HG03139 (cell line): ENCODE measurements around the gene AQP7.
A peak's percentile ranks its signal among the peaks of the same experiment; 100 is the strongest.
"Not testable (repeated sequence)": the region's sequence is repeated elsewhere in the genome, so short reads cannot be mapped to it uniquely, and the experiment has no call there.

Experiments
- ATAC-seq: cut with Tn5 transposase; IDR thresholded peaks from one replicate; pipeline ENCODE4 v1.9.1; 2021; ENCODE audit not compliant: unreplicated experiment

Gene AQP7

DNA sequence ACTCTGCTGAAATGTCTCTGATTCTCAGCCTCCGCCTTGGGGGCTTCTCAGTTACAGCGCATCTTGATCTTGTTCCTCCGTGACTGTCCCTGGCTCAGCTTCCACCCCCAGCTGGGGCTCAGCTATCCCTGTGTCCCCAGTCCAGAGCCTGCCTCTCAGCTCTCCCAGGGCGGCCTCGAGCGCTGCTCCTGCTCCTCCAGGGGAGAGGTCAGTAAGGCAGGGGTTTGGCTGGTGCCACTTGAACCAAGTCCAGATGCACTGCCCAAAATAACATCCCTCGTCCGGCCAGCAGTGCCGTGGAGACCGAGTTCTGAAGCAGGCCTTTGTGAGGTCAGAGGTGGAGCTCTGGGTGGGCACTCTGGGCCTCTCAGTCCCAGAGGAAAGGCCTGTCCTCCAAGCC lies at the start of gene AQP7:
Gene AQP7 (minus strand): TSS at position 198 of the 400 bp plus-strand sequence. CDS start 1,306 bp downstream, outside the sequence.
- ATAC-seq: not testable (repeated sequence)

DNA sequence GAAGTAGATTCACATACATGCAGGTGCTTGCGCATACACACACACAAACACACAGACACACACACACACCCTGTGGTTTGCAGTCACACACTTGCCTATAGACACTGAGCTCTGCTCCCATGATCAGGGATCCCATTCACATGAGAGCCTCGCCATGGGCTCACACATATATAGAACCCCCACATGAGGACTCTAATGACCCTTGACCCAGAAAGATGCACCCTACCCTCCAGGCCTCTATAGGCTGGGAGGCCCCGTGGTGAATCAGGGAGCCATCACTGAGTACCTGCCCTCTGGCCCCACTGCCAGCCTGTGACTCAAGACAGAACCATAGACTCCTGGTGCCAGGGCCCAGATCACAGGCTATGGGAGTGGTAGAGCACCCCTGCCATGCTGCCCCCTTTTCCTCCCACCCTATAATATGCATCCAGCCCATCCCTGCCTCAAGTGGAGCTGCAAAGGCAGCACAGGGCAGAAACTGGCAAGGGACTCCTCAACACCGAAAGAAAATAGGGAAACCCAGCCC lies 48.3 kb upstream of the AQP7 start:
- ATAC-seq: no peak

DNA sequence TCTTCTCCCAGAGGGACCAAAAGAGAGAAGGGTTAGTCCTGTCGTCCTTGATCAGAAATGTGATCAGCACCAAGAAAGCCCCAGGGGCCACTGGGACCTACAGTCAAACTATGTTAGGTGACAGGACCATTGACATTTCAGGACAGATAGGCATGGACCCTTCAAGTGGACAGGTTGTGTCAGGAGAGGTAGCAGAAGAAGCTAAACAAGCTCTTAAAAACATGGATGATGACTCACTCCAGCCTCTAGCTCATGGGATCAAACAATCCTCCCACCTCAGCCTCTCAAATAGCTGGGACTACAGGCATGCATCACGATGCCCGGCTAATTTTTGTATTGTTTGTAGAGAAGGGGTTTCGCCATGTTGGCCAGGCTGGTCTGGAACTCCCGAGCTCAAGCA lies 47.3 kb upstream of the AQP7 start:
- no peak for ATAC-seq

DNA sequence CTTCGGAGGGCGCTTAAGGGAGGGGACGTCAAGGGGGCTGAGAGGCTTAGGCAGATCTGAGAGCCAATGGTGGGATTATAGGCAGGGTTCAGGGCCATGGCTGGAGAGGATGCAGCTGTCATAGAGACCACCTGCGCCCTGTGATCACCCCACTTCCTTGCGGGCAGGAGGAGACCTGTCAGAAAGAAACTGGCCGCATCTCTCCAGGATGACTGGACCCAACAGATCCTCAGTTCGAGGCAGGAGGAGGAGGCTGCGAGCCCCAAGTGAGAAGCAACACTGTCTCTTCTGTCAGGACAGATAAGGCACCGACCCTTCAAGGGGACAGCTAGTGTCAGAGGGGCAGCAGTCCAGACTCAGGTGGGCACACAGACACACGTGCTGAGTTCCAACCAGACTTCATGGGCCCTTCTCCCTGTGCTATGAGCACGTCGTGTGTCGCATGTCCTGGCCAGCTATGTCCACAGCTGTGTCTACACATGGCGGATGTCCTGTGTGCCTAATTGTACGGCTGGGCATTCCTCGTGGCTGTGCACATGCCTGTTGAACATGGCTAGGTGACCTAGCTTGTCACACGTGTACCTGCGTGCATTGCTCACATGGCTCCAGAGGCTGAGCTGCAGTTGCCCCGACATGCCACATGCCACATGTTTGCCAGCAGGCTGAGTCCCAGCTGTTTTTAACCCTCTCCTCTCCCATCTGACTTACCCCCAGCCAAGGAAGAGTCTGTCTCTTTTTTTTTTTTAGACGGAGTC lies 45.6 kb upstream of the AQP7 start:
- no peak for ATAC-seq

- ATAC-seq: no peak
These were observed 44.8 kb upstream of the AQP7 start, which contains the start of gene AQP3 for GRCh38 chr9:33446946-33447798. Gene AQP3 (minus strand): TSS chr9:33447593. CDS start chr9:33447530, 63 bp downstream.

- peak; percentile 85 for ATAC-seq
These were observed 44.0 kb upstream of the AQP7 start for GRCh38 chr9:33446240-33446945.

GRCh38 chr9:33445389-33446239 lies 43.2 kb upstream of the AQP7 start:
- no peak for ATAC-seq

DNA sequence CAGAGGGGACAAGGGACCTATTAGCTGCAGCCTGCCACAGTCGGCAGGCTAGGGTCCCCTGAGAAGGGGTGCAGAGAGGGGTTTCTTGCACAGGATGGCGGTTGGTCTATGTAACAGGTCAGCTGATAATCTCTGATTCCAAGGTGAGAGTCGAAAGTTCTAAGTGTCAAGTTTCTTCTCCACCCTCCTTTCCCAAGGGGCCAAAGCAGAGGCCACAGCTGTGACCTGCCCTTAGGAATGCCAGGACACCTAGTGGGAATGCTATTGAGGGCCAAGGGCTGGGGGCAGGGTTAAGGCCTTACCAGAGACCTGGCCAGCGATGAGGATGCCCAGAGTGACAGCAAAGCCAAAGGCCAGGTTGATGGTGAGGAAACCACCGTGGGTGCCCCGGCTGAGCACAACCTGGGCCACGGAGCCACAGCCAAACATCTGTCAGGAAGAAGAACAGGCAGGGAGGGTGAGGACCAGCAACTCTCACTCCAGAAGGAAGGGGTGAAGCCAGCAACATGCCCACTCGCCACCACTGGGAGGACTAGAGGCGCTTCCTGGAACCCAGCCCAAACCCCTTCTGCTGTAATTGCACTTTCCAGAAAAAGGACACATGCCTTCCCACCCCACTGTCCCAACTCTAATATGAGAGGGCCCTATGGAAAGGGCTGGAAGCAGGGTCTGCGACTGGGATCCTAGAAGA lies 41.2 kb upstream of the AQP7 start:
- no peak for ATAC-seq

- ATAC-seq: no peak
These were observed 40.7 kb upstream of the AQP7 start for GRCh38 chr9:33443047-33443446.

GRCh38 chr9:33442125-33442524 lies 39.8 kb upstream of the AQP7 start:
- no peak for ATAC-seq

- ATAC-seq: no peak
These were observed 38.2 kb upstream of the AQP7 start for GRCh38 chr9:33440609-33441008.

- no peak for ATAC-seq
These were observed 37.8 kb upstream of the AQP7 start for GRCh38 chr9:33440204-33440603.

GRCh38 chr9:33439731-33440130 lies 37.4 kb upstream of the AQP7 start:
- ATAC-seq: no peak

DNA sequence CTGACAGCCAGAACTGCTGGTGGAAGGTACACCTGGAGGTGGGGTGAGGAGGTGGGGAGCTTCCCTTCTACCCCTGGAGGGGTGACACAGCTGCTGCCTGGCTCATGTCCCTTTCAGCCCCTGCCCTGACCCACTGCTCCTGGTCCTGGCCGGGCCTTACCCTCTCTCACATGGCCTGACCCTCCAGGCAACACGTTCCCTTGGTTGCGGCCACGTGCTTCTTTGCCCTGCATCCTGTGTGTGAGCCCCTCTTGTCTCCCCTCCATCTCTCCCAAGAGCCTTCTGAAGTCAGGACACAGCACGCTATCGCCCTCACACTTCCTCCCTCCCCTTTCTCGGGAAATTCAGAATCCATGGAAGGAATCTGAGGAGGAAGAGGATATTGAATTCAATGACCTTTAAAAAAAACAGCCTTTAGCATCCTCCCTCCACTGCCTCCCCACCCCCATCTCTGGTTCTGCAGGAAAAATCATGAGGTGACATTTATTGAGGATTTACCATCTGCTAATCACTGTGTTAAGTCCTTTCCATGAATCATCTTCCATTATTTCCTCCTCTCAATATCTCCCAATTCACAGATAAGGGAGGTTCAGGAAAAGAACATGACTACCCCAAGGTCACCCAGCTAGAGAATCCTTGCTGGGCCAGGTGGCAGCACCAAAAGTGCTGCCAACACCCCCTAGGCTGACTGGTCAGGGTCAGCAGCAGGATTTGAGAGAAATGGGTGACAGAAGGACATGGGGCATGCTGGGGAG lies 36.7 kb upstream of the AQP7 start:
- no peak for ATAC-seq

- ATAC-seq: no peak
These were observed 35.5 kb upstream of the AQP7 start for GRCh38 chr9:33437898-33438297.

GRCh38 chr9:33437205-33437604 lies 34.8 kb upstream of the AQP7 start:
- no peak for ATAC-seq

DNA sequence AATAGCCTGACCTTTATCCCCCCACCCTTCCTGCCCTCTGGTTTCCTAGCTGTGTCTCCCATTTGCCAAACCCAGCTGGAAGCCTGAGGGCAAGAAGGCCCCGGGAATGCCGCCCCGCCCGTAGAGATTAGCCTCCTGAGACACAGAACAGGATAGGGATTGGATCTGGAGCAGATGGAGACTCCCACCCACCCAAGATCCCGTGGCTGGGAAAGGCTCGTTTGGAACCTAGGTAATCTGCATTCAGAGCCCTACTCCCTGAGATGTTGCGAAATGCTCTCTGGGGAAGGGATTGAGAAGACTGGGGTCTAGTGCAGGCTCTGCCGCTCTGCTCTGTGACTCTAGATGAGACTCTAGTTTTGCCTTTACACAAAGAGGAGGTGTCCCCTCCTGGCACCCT lies 34.1 kb upstream of the AQP7 start:
- no peak for ATAC-seq

DNA sequence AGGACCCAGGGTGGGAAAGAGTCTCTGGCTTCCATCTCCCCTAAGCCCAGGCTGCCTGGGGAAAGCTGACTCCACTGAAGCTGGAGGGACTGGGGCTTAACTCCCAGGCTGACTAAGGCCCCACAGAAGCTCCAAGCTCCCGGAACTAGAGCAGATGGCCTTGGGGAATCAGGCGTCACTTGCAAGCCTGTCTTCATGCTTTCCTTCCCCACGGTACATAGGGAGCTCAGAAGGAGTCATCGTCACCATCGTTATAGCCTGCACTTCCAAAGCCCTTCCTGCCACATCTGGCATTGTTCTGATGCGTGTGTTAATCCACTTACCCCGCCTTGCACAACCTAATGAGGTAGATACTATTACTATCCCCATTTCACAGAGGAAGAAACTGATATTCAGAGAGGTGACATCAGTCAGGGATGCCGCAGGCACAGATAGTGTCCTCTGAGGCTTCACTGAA lies 33.5 kb upstream of the AQP7 start:
- ATAC-seq: no peak
